HG02642 (cell line): ENCODE data around the gene SLC25A33.
"Not testable (repeated sequence)": the region's sequence is repeated elsewhere in the genome, so short reads cannot be mapped to it uniquely, and the experiment has no call there.

Experiments
- ATAC-seq: cut with Tn5 transposase; IDR thresholded peaks from one replicate; pipeline ENCODE4 v1.9.1; 2021; ENCODE audit warnings: mild to moderate bottlenecking; ENCODE audit not compliant: unreplicated experiment, poor library complexity

SLC25A33 gene

DNA sequence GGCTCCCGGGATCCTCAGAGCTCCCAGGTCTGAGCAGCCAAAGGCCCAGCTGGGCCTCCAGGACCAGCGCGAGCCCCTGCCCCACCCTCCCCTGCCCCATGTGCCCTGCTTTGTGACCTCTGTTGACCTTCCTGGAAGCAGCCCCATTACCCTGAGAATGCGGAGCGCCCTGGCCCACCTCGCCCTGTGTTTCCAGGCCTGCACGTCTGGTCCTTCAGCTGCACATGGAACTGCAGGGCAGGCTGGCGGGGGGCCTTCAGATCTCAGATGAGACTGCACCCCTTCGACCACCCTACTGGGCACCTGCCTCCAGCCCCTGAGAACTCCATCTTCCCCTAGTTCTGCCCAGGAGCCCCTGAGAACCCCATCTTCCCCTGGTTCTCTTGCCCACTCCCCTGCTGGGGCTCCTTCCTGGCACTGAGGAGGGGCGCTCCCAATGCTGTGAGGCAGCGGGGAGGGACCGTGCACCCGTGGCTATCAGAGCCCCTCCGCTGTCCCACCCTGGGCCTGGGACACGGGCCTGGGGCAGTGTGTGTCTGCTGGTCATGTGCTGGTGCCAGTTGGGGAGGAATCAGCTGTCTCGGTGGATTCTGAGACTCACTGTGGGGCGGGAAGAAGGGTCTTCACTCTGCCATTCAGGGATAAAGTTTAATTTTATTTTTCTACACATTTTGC, 74.5 kb downstream of the SLC25A33 start:
- no peak for ATAC-seq

DNA sequence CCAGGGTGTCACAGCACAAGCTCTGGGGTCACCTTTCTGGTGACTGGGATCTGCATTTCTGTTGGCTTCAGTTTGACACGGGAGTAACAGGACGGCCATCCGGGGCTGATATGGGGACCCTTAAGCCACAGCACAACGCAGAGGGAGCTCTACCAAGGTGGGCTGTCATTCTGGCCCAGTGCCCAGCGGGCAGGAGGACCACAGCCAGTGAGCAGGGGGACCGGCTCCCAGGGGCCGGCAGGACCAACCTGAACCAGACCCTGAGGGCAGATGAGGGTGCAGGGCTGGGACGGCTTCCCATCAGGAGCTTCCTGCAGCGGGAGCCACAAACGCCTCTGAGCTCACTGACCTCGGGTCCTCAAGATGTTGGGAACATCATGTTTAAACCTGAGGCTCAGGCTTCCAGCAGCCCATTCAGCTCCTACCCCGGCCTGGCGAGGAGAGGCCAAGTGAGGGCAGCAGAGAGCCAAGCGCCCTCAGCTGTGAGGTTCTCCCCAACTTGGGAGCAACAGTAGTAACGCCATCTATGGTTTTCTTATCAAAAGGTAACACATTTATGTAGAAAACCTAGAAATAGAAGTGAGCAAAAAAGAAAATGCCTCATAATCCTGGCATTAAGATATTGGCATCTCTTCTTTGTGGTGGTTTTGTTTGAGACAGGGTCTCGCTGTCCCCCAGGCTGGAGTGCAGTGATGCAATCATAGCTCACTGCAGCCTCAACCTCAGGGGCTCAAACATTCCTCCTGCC, 76.2 kb downstream of the SLC25A33 start:
- peak; percentile 48 for ATAC-seq

DNA sequence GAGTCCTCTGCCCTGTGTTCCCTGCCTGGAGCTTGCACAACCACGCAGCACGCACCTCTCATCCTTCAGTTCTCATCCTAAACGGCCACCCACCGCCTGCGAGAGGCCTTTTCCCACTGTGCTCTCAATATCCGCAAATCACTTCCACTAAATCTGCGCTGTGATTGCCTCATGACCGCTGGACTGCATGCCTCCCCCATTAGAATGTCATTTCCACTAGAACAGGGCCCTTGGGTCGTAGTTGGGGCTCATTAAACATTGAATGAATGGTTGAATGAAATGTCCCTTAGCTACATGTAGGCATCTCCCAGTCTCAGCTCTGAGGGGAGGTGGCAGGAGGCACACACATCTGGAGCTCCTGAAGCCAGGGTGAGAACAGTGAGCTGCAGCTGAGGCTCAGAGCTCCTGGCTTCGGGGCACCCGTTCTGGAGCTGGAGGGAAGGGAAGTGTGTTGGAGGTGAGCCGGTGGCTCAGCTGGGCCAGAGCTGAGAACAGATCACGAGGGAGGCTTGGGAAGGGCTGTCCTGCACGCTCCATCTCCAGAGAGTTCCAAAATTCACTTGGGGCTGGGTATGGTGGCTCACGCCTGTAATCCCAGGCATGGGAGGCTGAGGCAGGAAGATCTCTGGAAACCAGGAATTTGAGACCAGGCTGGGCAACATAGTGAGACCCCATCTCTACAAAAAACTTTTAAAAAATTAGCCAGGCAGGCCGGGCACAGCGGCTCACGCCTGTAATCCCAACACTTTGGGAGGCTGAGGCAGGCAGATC, 79.8 kb downstream of the SLC25A33 start:
- ATAC-seq, result no peak

DNA sequence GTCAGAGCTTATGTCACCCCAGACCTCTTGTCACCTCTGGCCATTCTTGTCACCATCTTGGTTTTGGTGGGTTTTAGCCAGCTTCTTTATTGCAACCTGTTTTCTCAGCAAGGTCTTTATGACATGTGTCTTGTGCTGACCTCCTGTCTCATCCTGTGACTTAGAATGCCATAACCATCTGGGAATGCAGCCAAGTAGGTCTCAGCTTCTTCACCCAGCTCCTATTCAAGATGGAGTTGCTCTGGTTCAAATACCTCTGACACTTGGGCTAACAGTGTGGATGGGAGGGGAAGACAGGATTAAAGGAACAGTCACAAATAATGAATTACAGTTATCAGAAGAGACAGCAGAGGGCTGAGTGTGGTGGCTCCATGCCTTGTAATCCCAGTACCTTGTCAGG, 81.8 kb downstream of the SLC25A33 start:
- ATAC-seq, result no peak

DNA sequence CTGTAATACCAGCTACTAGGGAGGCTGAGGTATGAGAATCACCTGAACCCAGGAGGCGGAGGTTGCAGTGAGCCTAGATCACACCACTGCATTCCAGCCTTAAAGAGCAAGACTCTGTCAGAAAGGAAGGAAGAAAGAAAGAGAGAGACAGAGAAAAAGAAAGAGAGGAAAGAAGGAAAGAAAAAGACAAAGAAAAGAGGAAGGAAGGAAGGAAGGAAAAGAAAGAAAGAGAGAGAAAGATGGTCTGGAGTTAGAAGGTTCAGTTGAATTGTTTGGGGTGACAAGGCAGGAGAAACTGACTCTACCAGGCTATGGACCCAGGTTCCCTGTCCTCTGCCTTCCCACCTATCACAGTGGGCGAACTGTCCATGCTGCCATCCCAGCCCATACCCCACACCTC, 84.8 kb downstream of the SLC25A33 start:
- ATAC-seq, result no peak

DNA sequence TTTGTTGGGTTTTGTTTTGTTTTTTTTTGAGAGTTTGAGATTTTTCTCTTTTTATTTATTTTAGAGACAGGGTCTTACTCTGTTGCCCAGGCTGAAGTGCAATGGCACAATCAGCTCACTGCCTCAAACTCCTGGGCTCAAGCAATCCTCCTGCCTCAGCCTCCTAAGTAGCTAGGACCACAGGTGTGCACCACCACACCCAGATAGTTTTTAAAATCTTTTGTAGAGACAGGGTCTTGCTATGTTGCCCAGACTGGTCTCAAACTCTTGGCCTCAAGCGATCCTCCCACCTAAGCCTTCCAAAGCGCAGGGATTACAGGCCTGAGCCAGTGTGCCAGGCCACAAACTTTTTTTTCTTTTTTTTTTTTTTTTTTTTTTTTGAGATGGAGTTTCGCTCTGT, 85.8 kb downstream of the SLC25A33 start:
- not testable (repeated sequence) for ATAC-seq

DNA sequence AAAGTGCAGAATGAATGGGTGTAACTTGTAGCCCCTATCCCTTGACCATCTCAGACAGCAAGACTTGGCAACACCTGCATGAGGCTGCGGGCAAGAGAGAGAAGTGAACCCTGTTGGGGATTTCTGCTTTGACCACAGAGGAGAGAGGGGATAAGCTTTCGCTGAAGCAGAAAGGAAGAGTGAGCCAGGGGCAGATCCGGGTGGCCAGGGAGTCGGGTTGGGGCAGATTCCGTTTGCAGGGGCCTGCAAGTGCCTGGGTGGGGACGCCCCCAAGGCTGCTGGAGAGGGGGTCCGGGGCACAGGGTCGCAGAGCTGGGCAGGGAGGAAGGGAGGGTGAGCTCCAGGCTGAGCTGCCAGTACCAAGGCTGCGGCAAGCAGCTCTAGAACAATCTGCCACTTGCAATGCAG, 86.9 kb downstream of the SLC25A33 start:
- ATAC-seq, result peak; percentile 40

DNA sequence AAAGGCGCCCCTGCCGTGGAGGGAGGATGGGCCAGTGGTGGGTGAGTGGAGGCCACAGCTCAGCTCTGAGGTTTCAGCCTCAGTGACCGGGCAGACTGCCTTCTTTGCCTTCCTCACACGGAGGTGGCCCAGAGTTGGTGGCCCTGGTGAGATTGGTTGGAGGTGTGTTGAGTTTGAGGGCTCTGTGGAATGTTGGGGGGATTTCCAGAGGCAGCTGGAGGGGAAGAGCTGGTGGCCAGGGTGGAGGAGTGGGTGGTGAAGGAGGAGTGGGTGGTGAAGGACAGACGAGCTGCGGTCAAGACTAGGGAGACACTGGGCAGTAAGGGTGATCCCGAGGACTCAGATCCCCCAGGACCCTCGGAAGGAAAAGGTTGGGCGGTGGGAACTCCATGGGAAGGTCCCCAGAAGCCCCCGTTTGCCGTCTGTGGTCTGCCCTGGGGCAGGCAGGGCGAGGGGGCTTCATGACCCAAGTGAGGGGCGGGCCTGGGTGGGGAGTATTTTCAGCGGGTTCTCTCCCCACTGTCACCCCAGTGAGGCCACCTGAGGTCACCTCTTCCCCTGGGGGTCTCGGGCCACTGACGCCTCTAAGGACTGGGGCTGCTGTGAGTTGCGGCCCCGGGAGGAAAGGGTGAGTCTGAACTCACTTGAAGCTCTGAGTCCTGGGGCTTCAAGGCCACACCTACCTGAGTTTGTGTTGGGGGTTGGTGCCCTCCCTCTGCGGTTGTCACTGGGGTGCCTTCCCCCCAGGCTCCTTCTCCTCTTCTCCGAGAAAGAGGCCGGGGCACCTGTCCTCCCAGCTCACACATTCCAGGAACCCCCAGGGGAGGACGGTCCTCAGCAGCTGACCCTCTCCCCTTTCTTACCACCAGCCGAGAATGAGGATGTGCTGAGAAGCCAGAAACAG, 89.5 kb downstream of the SLC25A33 start:
- ATAC-seq, result no peak

DNA sequence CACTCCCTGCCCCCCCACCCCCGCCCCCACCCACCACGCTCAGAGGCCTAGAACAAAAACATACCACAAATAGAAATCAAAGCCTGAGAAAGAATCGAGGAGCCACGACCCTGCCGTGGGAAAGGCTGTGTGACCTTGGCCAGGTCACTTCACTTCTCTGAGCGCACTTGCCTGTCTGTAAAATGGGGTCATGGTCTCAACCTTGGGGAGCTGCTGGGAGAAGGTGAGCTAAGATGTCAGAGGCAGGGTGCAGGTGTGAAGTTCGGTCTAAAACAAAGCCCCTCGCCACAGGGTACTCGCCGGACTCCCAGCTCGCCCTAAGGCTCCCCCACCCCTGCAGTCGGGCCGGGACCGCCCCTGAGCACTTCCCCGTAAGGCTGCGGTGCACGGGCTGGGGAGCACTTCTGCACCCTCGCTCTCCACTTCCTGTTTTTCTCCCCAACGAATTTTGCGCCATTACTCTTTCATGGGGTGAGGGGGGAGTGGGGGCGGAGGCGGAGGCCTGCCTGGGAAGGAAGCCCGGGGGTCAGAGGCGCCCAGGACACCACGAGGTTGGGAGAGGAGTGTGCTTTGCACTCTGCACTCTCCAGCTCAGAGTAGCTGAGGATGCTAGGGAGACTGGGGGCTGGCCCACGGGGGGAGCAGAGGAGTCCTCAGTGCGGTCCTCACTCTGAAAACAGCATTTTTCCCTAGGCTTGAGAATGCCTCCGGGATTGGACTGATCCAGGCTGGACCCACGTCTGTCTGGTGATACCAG, 90.4 kb downstream of the SLC25A33 start:
- ATAC-seq, result peak; percentile 23

DNA sequence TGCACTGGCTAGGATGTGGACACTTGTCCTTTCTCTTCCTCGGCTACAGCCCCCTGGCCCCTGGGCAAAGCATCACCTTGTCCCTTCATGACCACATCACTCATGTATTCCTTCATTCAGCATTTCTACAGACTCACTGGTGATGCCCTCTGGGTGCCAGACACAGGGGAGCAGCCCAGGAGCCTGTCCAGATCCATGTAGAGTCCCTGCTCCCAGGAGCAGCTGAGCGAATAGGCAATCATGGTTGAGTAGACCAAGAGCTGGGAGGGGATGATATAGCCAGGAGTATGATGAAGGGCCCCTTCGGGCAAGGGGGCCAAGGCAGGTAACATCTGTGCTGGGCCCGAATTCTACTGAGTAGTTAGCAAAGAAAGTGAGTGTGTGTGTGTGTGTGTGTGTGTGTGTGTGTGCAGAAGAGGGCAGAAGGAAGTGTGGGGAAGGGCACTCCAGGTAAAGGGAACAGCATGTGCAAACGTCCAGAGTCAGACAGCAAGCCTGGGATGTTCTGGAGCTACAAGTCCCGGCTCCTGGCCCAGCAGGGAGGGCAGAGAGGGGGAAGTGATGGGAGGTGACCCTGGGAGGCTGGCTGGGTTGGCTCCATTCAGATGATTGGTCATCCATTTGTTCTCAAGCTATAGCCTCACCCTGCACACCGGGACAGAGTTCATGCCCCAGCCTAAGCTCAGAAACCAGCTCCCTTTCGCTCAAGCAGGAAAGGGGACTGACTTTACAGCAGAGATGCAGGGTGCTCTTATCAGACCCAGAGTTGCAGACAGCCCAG, 91.3 kb downstream of the SLC25A33 start:
- ATAC-seq, result no peak

DNA sequence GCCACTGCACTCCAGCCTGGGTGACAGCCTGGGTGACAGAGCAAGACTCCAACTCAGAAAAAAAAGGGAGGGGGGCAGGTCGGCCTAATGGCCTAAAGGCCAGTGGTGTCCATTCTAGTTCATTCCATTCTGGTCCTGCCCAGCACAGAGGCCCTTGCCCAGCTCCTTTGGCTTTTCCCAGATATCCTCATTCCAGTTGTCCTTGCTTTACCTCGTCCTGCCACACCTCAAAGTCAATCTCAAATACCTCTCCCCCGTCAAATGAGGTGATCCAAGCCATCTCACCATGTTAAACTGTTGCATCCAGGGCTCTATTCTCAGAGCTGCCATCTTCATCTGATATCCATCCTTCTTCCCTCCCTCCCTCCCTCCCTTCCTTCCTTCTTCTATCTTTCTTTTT, 92.3 kb downstream of the SLC25A33 start:
- no peak for ATAC-seq

DNA sequence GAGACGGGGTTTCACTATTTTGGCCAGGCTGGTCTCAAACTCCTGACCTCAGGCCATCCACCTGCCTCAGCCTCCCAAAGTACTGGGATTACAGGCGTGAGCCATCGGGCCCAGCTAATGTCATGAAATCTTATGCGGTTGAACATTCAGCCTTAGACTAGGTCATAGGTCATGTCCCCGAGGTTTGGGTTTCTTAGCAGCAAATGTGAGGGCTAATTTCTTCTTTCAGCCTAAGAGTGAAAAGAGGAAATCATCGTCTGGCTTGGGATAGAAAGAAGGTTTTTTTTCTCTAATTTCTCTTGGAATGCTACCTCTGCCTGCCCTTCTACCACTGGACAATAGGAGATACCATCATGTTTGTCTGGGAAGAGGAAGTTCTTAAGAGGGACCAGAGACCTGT, 94.2 kb downstream of the SLC25A33 start:
- no peak for ATAC-seq

DNA sequence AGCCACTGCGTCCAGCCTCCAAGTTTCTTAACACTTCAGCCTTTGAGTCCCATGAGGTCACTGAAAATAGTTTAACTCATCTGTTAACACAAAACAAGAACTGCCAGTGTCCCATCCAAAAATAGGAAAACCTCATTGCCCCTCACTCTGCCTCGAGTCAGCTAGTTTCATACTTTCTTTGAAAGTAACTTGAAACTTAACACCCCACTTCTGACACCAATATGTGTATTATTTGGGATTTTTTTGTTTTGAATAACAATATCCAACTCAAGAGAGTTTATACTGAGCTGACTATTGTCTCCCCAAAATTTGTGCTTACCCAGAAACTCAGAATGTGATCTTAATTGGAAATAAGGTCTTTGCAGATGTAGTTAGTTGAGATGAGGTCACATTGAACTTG, 95.3 kb downstream of the SLC25A33 start:
- ATAC-seq, result no peak
